Measurements from ENCODE around the gene FRMPD3. TPM values are rescaled to one million over a fixed set of nuclear protein-coding genes. Genes with fewer than 3 reads are reported as not detected.

Gene FRMPD3
- total and polyA plus RNA-seq, 11 donors = 0.02 to 0.11 (median 0.04) TPM; not detected in 6

DNA sequence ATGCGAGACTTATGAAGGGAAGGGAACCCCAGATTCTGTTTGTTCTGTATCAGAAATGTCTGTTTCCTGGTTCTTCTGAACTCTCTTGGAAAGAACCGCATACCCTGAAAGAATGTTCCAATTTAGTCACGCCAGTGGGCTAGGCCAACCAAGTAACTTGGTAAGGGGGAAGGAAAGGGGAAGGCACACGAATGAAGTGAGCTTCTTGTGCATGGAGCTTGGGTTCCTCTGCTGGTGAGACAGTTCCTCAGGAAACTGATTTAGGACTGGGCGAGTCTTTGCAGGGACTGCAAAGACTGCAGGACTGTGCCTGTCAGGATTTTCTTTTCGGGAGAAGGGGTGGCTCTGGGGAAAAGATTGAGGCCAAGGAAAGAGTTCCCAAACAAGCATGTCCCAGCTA, 35.6 kb downstream of the FRMPD3 start:
- DNase-seq (no peak), ATAC-seq (no peak)
- H3K27me3 ChIP-seq = peaks cover 0 to 24% (median 0%) of the 10 kb centered on the region in 9 donors
- H3K4me1 ChIP-seq = no peaks in the 10 kb centered on the region
- intact Hi-C loops (cut with DNase I) = no loop called here
- no peaks in the 10 kb centered on the region for H3K9me3 ChIP-seq
- 57 to 64% (median 60%) methylated on average over 6 of the region's 6 CpGs for WGBS, 4 donors
- no peak for TF ChIP-seq POLR2A (IDR thresholded peaks at IDR 0.05)
- TF ChIP-seq, protein P1, sequence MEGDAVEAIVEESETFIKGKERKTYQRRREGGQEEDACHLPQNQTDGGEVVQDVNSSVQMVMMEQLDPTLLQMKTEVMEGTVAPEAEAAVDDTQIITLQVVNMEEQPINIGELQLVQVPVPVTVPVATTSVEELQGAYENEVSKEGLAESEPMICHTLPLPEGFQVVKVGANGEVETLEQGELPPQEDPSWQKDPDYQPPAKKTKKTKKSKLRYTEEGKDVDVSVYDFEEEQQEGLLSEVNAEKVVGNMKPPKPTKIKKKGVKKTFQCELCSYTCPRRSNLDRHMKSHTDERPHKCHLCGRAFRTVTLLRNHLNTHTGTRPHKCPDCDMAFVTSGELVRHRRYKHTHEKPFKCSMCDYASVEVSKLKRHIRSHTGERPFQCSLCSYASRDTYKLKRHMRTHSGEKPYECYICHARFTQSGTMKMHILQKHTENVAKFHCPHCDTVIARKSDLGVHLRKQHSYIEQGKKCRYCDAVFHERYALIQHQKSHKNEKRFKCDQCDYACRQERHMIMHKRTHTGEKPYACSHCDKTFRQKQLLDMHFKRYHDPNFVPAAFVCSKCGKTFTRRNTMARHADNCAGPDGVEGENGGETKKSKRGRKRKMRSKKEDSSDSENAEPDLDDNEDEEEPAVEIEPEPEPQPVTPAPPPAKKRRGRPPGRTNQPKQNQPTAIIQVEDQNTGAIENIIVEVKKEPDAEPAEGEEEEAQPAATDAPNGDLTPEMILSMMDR (IDR thresholded peaks at IDR 0.05) = peak in 1 of 12 donors; percentile 11
- H3K4me3 ChIP-seq = no peak overlapping the region
- H3K36me3 ChIP-seq = no peaks in the 10 kb centered on the region
- H3K27ac ChIP-seq = no peak overlapping the region

DNA sequence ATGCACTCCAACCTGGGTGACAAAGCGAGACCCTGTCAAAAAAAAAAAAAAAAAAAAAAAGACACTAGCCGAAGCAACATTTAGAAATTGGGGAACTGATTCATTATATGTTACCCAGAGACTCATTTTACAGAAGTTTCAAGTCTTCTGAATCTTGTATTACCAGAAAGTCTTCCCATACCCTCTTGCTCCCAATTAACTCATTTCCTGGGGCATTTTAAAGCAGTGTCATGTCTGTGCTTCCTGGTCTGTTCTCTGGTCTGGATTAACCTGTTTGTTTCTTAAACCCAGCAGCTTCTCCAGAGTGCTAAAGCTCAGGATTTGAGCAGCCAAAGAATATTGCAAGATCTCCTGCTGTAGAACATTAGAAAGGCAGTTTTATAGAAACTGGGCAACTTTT, 43.7 kb downstream of the FRMPD3 start:
- peaks cover 0 to 40% (median 0%) of the 10 kb centered on the region in 9 donors for H3K27me3 ChIP-seq
- no peak for ATAC-seq
- intact Hi-C loops (cut with DNase I) = no loop called here

DNA sequence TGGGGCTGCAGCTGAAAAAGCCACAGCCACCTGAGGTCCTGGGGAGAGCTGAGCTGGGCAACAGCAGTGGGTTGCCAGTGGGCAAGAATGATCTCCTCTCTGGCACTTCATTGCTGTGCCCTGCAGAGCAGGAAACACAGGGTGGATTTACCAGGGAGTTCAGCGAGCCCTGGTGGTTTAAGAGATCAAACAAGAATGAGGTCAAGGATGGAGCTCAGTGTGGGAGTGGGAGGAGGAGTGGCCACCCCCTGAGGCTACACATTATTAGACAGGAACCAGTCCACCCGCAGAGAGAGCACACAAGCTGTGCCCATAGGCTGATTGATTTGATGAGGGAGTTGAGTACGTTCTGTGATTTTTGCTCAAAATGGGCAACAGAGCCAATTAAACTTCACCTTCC, 47.3 kb downstream of the FRMPD3 start:
- no peak for ATAC-seq
- 53 to 68% (median 61%) methylated on average over 3 of the region's 3 CpGs for WGBS, 4 donors
- no peaks in the 10 kb centered on the region for H3K4me1 ChIP-seq
- H3K36me3 ChIP-seq = no peaks in the 10 kb centered on the region
- TF ChIP-seq POLR2A (IDR thresholded peaks at IDR 0.05) = no peak
- TF ChIP-seq, protein P1 (IDR thresholded peaks at IDR 0.05) = no peak
- no peak overlapping the region for H3K4me3 ChIP-seq
- intact Hi-C loops (cut with DNase I) = no loop called here
- DNase-seq = no peak
- no peak overlapping the region for H3K27ac ChIP-seq
- H3K27me3 ChIP-seq = peaks cover 0 to 41% (median 0%) of the 10 kb centered on the region in 9 donors
- H3K9me3 ChIP-seq = no peaks in the 10 kb centered on the region

More for the DNA sequence above, 43.7 kb downstream of the FRMPD3 start:
- Histone ChIP-seq H3K4me3 (no peak overlapping the region), H3K4me1 (no peaks in the 10 kb centered on the region), H3K27ac (no peak overlapping the region), H3K9me3 (no peaks in the 10 kb centered on the region), H3K36me3 (no peaks in the 10 kb centered on the region)
- no peak for DNase-seq
- TF ChIP-seq POLR2A (IDR thresholded peaks at IDR 0.05) = no peak
- TF ChIP-seq, protein P1 (IDR thresholded peaks at IDR 0.05) = no peak
- 75 to 100% (median 91%) methylated on average over 1 to 2 of the region's 2 CpGs for whole genome bisulfite sequencing, 4 donors

Other genes starting within 250 kb of the FRMPD3 start
- gene NUP62CL, start 243.2 kb upstream of the FRMPD3 start, total RNA-seq = 1 to 10 TPM in 3 of 9 donors, under 1 TPM in 6; 0.16 to 2.9 (median 0.63) TPM
- 1 to 10 TPM in 1 of 2 donors, under 1 TPM in 1; 0.91 to 1.3 TPM for gene NUP62CL, start 243.2 kb upstream of the FRMPD3 start, polyA plus RNA-seq
- gene DNAAF6, start 243.0 kb upstream of the FRMPD3 start, total RNA-seq = not detected
- gene DNAAF6, start 243.0 kb upstream of the FRMPD3 start, polyA plus RNA-seq = not detected
- gene PRPS1, start 178.9 kb downstream of the FRMPD3 start, total RNA-seq = 10 to 100 TPM; 19.4 to 32.0 (median 25.0) TPM
- gene PRPS1, start 178.9 kb downstream of the FRMPD3 start, polyA plus RNA-seq = 10 to 100 TPM in 1 of 2 donors, 1 to 10 TPM in 1; 7.2 to 41.0 TPM

Measured in heart left ventricle (tissue), 16 donors.